ENCODE measurements around the gene ABHD5. TPM values are rescaled to one million over a fixed set of nuclear protein-coding genes. Genes with fewer than 3 reads are reported as not detected.

Gene ABHD5
- total RNA-seq, 2 experiments from 2014 or later: 6.5 to 7.9 TPM

GRCh38 chr3:43769097-43769884, 78.6 kb downstream of the ABHD5 start:
- no peaks in the 10 kb centered on the region for H3K36me3 ChIP-seq (ENCODE audit: insufficient read depth, low read length)
- BruUV-seq (replicated peaks): no TSS peak
- H3K9me2 ChIP-seq (ENCODE audit: insufficient read depth, low read length): no peaks in the 10 kb centered on the region
- intact Hi-C loops (cut with micrococcal nuclease; ENCODE audit: unreplicated experiment): loop anchor here (1.0 kb wide), 1 partner anchor 429 kb away; no protein-coding TSS in a partner anchor
- H3K27ac ChIP-seq (ENCODE audit: low read depth, low read length, poor library complexity, severe bottlenecking): no peak overlapping the region
- peak; percentile 59 for DNase-seq (ENCODE audit: low spot score)
- no peaks in the 10 kb centered on the region for H4K20me1 ChIP-seq (ENCODE audit: insufficient read depth, low read length)
- ChIA-PET POLR2A (interaction anchor here (1.0 kb wide), 2 partner anchors 17 to 23 kb away, joined by 3 read pairs; no protein-coding TSS in a partner anchor), CTCF (ENCODE audit: unreplicated experiment) (interaction anchor here (0.6 kb wide), 1 partner anchor 19 kb away, joined by 3 read pairs; no protein-coding TSS in a partner anchor)
- H3K4me2 ChIP-seq (ENCODE audit: low read length): no peak overlapping the region
- no peaks in the 10 kb centered on the region for H3K79me2 ChIP-seq (ENCODE audit: insufficient read depth, low read depth, low read length)
- H2AFZ ChIP-seq (ENCODE audit: low read length): no peak overlapping the region
- no peaks in the 10 kb centered on the region for H3K4me1 ChIP-seq (ENCODE audit: insufficient read depth, low read length, poor library complexity, severe bottlenecking)
- H3K9me3 ChIP-seq (ENCODE audit: low read length): no peaks in the 10 kb centered on the region
- TF ChIP-seq CTCF (conservative IDR thresholded peaks at IDR 0.05; ENCODE audit: low read length): peak; percentile 82
- no peak for TF ChIP-seq EZH2phosphoT487 (IDR thresholded peaks at IDR 0.05; ENCODE audit: borderline replicate concordance, low read depth, low read length)
- no peak overlapping the region for H3K4me3 ChIP-seq (ENCODE audit: low read depth, low read length, poor library complexity, severe bottlenecking)

- H3K36me3 ChIP-seq (ENCODE audit: insufficient read depth, low read length): no peaks in the 10 kb centered on the region
- no peak for TF ChIP-seq CTCF (conservative IDR thresholded peaks at IDR 0.05; ENCODE audit: low read length)
- no peak for TF ChIP-seq EZH2phosphoT487 (IDR thresholded peaks at IDR 0.05; ENCODE audit: borderline replicate concordance, low read depth, low read length)
- H3K4me1 ChIP-seq (ENCODE audit: insufficient read depth, low read length, poor library complexity, severe bottlenecking): no peaks in the 10 kb centered on the region
- H3K4me3 ChIP-seq (ENCODE audit: low read depth, low read length, poor library complexity, severe bottlenecking): no peak overlapping the region
- no peak overlapping the region for H3K4me2 ChIP-seq (ENCODE audit: low read length)
- H3K9me2 ChIP-seq (ENCODE audit: insufficient read depth, low read length): no peaks in the 10 kb centered on the region
- no TSS peak for BruUV-seq (replicated peaks)
- no peak overlapping the region for H2AFZ ChIP-seq (ENCODE audit: low read length)
- POLR2A ChIA-PET: interaction anchor here (1.0 kb wide), 1 partner anchor 17 kb away, joined by 3 read pairs; no protein-coding TSS in a partner anchor
- DNase-seq (ENCODE audit: low spot score): no peak
- CTCF ChIA-PET (ENCODE audit: unreplicated experiment): no interaction called here
- no peak overlapping the region for H3K27ac ChIP-seq (ENCODE audit: low read depth, low read length, poor library complexity, severe bottlenecking)
- H4K20me1 ChIP-seq (ENCODE audit: insufficient read depth, low read length): no peaks in the 10 kb centered on the region
- H3K79me2 ChIP-seq (ENCODE audit: insufficient read depth, low read depth, low read length): no peaks in the 10 kb centered on the region
- intact Hi-C loops (cut with micrococcal nuclease; ENCODE audit: unreplicated experiment): loop anchor here (1.0 kb wide), 1 partner anchor 428 kb away; no protein-coding TSS in a partner anchor
- no peaks in the 10 kb centered on the region for H3K9me3 ChIP-seq (ENCODE audit: low read length)
These were observed 79.2 kb downstream of the ABHD5 start for GRCh38 chr3:43769885-43770425.
